Panc1 (cell line): ENCODE results near the gene SUSD2.

Source experiments
- POLR2AphosphoS5 ChIP-seq: IDR thresholded peaks from 2 replicates; pipeline ENCODE4 v1.6.1; 2012; ENCODE audit warnings: mild to moderate bottlenecking, low read depth, low read length, moderate library complexity
- SIN3A ChIP-seq: IDR thresholded peaks from 2 replicates; pipeline ENCODE4 v1.6.1; 2012; ENCODE audit warnings: low read depth, mild to moderate bottlenecking, low read length, moderate library complexity, borderline replicate concordance; ENCODE audit not compliant: insufficient read depth
- TCF7L2 ChIP-seq: IDR thresholded peaks from 2 replicates; pipeline ENCODE4 v1.6.1; 2011; ENCODE audit warnings: mild to moderate bottlenecking, low read depth, low read length, inconsistent platforms
- TF ChIP-seq, protein P1 (sequence below): fragments of 450-650 bp; IDR thresholded peaks from 2 replicates; pipeline ENCODE4 v1.5.1; 2017; ENCODE audit warnings: mild to moderate bottlenecking
- TF ChIP-seq, protein P2 (sequence below), 2 experiments: IDR thresholded peaks; 2 replicates each; pipeline ENCODE4 v1.6.1; 2011 to 2012; ENCODE audit warnings: low read depth in 2 of 2, control low read depth in 1 of 2, low read length in 1 of 2, mild to moderate bottlenecking in 1 of 2, moderate library complexity in 1 of 2; ENCODE audit not compliant: insufficient read depth in 1 of 2

DNA sequence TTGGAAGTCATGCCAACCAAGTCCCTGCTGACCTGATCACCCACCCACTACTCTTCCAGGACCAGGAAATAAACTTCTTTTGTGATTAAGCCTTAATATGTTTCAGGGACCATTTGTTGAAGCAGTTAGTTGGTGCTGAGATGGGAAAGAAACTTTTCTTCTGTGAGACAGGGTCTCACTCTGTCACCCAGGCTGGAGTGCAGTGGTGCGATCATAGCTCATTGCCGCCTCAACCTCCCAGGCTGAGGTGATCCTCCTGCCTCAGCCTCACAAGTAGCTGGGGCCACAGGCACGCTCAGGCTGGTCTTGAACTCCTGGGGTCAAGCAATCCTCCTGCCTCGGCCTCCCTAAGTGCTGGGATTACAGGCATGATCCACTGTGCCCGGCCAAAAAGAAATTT is 10.6 kb downstream of the SUSD2 start:
- TF ChIP-seq, protein P1, sequence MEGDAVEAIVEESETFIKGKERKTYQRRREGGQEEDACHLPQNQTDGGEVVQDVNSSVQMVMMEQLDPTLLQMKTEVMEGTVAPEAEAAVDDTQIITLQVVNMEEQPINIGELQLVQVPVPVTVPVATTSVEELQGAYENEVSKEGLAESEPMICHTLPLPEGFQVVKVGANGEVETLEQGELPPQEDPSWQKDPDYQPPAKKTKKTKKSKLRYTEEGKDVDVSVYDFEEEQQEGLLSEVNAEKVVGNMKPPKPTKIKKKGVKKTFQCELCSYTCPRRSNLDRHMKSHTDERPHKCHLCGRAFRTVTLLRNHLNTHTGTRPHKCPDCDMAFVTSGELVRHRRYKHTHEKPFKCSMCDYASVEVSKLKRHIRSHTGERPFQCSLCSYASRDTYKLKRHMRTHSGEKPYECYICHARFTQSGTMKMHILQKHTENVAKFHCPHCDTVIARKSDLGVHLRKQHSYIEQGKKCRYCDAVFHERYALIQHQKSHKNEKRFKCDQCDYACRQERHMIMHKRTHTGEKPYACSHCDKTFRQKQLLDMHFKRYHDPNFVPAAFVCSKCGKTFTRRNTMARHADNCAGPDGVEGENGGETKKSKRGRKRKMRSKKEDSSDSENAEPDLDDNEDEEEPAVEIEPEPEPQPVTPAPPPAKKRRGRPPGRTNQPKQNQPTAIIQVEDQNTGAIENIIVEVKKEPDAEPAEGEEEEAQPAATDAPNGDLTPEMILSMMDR = no peak
- TF ChIP-seq POLR2AphosphoS5 = no peak
- TF ChIP-seq, protein P2, sequence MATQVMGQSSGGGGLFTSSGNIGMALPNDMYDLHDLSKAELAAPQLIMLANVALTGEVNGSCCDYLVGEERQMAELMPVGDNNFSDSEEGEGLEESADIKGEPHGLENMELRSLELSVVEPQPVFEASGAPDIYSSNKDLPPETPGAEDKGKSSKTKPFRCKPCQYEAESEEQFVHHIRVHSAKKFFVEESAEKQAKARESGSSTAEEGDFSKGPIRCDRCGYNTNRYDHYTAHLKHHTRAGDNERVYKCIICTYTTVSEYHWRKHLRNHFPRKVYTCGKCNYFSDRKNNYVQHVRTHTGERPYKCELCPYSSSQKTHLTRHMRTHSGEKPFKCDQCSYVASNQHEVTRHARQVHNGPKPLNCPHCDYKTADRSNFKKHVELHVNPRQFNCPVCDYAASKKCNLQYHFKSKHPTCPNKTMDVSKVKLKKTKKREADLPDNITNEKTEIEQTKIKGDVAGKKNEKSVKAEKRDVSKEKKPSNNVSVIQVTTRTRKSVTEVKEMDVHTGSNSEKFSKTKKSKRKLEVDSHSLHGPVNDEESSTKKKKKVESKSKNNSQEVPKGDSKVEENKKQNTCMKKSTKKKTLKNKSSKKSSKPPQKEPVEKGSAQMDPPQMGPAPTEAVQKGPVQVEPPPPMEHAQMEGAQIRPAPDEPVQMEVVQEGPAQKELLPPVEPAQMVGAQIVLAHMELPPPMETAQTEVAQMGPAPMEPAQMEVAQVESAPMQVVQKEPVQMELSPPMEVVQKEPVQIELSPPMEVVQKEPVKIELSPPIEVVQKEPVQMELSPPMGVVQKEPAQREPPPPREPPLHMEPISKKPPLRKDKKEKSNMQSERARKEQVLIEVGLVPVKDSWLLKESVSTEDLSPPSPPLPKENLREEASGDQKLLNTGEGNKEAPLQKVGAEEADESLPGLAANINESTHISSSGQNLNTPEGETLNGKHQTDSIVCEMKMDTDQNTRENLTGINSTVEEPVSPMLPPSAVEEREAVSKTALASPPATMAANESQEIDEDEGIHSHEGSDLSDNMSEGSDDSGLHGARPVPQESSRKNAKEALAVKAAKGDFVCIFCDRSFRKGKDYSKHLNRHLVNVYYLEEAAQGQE (IDR thresholded peaks at IDR 0.05; ENCODE audit: insufficient read depth in 1 of 2, low read depth in 2 of 2, low read length in 1 of 2) = no peak
- TF ChIP-seq SIN3A = no peak
- no peak for TF ChIP-seq TCF7L2
